ENCODE results near the gene CTAGE9. TPM values are rescaled to one million over a fixed set of nuclear protein-coding genes. Genes with fewer than 3 reads are reported as not detected.

The CTAGE9 gene
- total and polyA plus RNA-seq, 8 donors: not detected

- intact Hi-C loops (cut with DNase I): no loop called here
- ATAC-seq: no peak
- FAIRE-seq: no peak
Observed at GRCh38 chr6:131678442-131678841, 32.4 kb downstream of the CTAGE9 start.

GRCh38 chr6:131673184-131673583, 37.6 kb downstream of the CTAGE9 start:
- FAIRE-seq: no peak

More at GRCh38 chr6:131678442-131678841, 32.4 kb downstream of the CTAGE9 start:
- no peak overlapping the region for H3K4me3 ChIP-seq
- 80 to 81% methylated on average over 5 of the region's 5 CpGs for WGBS, 2 donors
- no peaks in the 10 kb centered on the region for H3K4me1 ChIP-seq
- H3K36me3 ChIP-seq: no peaks in the 10 kb centered on the region
- H3K27ac ChIP-seq: no peak overlapping the region
- no peak for DNase-seq
- H3K9me3 ChIP-seq: no peaks in the 10 kb centered on the region
- H3K27me3 ChIP-seq: no peaks in the 10 kb centered on the region
- TF ChIP-seq CTCF (IDR thresholded peaks at IDR 0.05): no peak

GRCh38 chr6:131669891-131670290, 40.9 kb downstream of the CTAGE9 start:
- Histone ChIP-seq H3K4me1 (no peaks in the 10 kb centered on the region), H3K27ac (no peak overlapping the region), H3K9me3 (no peaks in the 10 kb centered on the region), H3K27me3 (no peaks in the 10 kb centered on the region), H3K36me3 (no peaks in the 10 kb centered on the region), H3K4me3 (no peak overlapping the region)
- FAIRE-seq: no peak
- TF ChIP-seq CTCF (IDR thresholded peaks at IDR 0.05): no peak
- intact Hi-C loops (cut with DNase I): no loop called here
- 86 to 88% methylated on average over 1 of the region's 1 CpG for WGBS, 2 donors
- DNase-seq: no peak
- ATAC-seq: no peak

More at GRCh38 chr6:131673184-131673583, 37.6 kb downstream of the CTAGE9 start:
- no peak for TF ChIP-seq CTCF (IDR thresholded peaks at IDR 0.05)
- H3K27ac ChIP-seq: no peak overlapping the region
- no peaks in the 10 kb centered on the region for H3K27me3 ChIP-seq
- no peak for DNase-seq
- no peaks in the 10 kb centered on the region for H3K4me1 ChIP-seq
- H3K4me3 ChIP-seq: no peak overlapping the region
- ATAC-seq: no peak
- H3K36me3 ChIP-seq: no peaks in the 10 kb centered on the region
- intact Hi-C loops (cut with DNase I): no loop called here
- H3K9me3 ChIP-seq: no peaks in the 10 kb centered on the region
- 82 to 85% methylated on average over 2 of the region's 2 CpGs for WGBS, 2 donors

- Histone ChIP-seq H3K9me3 (no peaks in the 10 kb centered on the region), H3K27me3 (no peaks in the 10 kb centered on the region), H3K27ac (no peak overlapping the region), H3K4me3 (no peak overlapping the region), H3K36me3 (no peaks in the 10 kb centered on the region), H3K4me1 (no peaks in the 10 kb centered on the region)
- DNase-seq (no peak), ATAC-seq (no peak), FAIRE-seq (no peak)
- intact Hi-C loops (cut with DNase I): no loop called here
- TF ChIP-seq CTCF (IDR thresholded peaks at IDR 0.05): no peak
- WGBS, 2 donors: 85 to 93% methylated on average over 2 of the region's 2 CpGs
Observed at GRCh38 chr6:131663578-131664165, 47.1 kb downstream of the CTAGE9 start.

- 63 to 79% methylated on average over 1 of the region's 1 CpG for WGBS, 2 donors
- FAIRE-seq (no peak), ATAC-seq (no peak), DNase-seq (no peak)
- no peaks in the 10 kb centered on the region for H3K9me3 ChIP-seq
- no peaks in the 10 kb centered on the region for H3K27me3 ChIP-seq
- no peak overlapping the region for H3K4me3 ChIP-seq
- intact Hi-C loops (cut with DNase I): no loop called here
- no peaks in the 10 kb centered on the region for H3K36me3 ChIP-seq
- no peaks in the 10 kb centered on the region for H3K4me1 ChIP-seq
- TF ChIP-seq CTCF (IDR thresholded peaks at IDR 0.05): no peak
- H3K27ac ChIP-seq: no peak overlapping the region
Observed at GRCh38 chr6:131660195-131660594, 50.6 kb downstream of the CTAGE9 start.

Other genes starting within 250 kb of the CTAGE9 start
- gene ARG1, start 137.8 kb downstream of the CTAGE9 start, total RNA-seq: under 1 TPM in 2 of 6 donors, not detected in 4; 0.69 to 0.85 TPM
- gene ARG1, start 137.8 kb downstream of the CTAGE9 start, polyA plus RNA-seq: 1 to 10 TPM; 1.2 to 2.0 TPM
- gene MED23, start 82.8 kb downstream of the CTAGE9 start, total RNA-seq: 10 to 100 TPM in 5 of 6 donors, 1 to 10 TPM in 1; 9.7 to 22.8 (median 13.2) TPM
- 10 to 100 TPM; 11.0 to 17.7 TPM for gene MED23, start 82.8 kb downstream of the CTAGE9 start, polyA plus RNA-seq
- under 1 TPM in 3 of 6 donors, not detected in 3; 0.09 to 0.38 (median 0.13) TPM for gene ENPP3, start 73.7 kb downstream of the CTAGE9 start, total RNA-seq
- gene ENPP3, start 73.7 kb downstream of the CTAGE9 start, polyA plus RNA-seq: under 1 TPM; 0.07 to 0.23 TPM
- not detected for gene OR2A4, start 9.6 kb downstream of the CTAGE9 start, total RNA-seq
- gene OR2A4, start 9.6 kb downstream of the CTAGE9 start, polyA plus RNA-seq: under 1 TPM in 1 of 2 donors, not detected in 1; 0.46 TPM
- gene ENPP1, start 97.0 kb upstream of the CTAGE9 start, total RNA-seq: 10 to 100 TPM; 16.5 to 46.6 (median 23.0) TPM
- gene ENPP1, start 97.0 kb upstream of the CTAGE9 start, polyA plus RNA-seq: 1 to 10 TPM; 4.8 to 5.6 TPM
- 10 to 100 TPM; 22.5 to 68.2 (median 37.7) TPM for gene CCN2, start 240.4 kb upstream of the CTAGE9 start, total RNA-seq
- 10 to 100 TPM; 18.4 to 30.4 TPM for gene CCN2, start 240.4 kb upstream of the CTAGE9 start, polyA plus RNA-seq